ENCODE results near the gene WDR26.

Gene WDR26

DNA sequence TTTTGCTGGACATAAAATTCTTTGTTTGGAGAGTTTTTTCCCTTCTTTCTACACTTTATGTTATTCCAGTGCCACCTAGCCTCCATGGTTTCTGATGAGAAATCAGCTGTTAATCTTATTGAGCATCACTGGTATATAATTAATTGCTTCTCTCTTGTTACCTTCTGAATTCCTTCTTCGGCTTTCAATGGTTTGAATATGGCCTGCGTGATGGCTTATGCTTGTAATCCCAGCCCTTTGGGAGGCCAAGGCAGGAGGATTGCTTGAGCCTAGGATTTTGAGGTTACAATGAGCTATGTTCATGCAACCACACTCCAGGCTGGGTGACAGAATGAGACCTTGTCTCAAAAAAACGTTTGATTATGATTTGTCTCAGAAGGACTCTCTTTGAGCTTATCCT lies 90.9 kb downstream of the WDR26 start:
- no peak for DNase-seq

DNA sequence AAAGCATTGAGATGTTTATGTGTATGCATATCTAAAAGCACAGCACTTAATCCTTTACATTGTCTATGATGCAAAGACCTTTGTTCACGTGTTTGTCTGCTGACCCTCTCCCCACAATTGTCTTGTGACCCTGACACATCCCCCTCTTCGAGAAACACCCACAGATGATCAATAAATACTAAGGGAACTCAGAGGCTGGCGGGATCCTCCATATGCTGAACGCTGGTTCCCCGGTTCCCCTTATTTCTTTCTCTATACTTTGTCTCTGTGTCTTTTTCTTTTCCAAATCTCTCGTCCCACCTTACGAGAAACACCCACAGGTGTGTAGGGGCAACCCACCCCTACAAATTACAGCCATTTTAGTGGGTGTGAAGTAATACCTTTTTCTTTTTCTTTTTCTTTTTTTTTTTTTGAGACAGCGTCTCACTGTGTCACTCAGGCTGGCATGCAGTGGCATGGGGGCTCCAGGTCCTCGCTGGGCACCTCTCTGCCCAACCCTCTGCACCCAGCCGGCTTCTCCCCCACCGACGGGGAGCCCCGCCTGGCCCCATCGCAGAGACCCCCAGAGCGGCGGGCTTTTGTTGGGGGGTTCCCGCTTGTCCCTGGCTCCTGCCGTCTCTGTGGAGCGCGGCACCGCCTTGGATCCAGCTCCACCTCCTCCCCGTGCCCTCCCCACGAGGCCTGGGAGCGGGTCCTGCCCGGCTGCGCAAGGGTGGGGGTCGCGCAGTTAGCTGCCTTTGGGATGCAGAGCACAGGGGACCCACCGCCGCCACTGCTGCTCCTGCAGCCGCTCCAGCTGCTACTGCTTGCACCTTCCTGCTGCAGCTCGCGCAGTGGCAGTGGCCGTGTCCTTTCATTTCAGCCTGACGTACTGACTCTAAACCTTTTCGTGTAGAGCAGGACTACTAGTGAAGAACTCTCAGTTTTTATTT lies 93.9 kb downstream of the WDR26 start:
- DNase-seq: peak; percentile 7 to 20

DNA sequence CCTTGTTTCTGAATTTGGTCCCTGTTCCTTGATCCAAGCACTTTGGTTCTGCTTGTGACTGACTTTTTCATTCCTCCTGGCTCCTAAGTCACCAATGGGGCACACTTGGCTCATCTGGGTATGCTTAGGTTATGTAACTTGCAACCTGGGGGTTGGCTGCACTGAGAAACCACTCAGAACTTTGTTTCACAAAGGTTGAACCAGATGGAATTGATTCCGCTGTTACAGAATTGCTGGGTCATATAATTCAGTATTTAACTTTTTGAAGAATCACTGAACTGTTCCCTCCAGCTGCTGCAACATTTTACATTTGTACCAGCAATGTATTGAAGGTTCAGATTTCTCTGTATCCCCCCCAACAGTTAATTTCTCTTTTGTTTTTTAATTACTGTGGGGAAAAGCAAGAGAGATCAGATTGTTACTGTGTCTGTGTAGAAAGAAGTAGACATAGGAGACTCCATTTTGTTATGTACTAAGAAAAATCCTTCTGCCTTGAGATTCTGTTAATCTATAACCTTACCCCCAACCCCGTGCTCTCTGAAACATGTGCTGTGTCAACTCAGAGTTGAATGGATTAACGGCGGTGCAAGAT lies 95.1 kb downstream of the WDR26 start:
- no peak for DNase-seq

DNA sequence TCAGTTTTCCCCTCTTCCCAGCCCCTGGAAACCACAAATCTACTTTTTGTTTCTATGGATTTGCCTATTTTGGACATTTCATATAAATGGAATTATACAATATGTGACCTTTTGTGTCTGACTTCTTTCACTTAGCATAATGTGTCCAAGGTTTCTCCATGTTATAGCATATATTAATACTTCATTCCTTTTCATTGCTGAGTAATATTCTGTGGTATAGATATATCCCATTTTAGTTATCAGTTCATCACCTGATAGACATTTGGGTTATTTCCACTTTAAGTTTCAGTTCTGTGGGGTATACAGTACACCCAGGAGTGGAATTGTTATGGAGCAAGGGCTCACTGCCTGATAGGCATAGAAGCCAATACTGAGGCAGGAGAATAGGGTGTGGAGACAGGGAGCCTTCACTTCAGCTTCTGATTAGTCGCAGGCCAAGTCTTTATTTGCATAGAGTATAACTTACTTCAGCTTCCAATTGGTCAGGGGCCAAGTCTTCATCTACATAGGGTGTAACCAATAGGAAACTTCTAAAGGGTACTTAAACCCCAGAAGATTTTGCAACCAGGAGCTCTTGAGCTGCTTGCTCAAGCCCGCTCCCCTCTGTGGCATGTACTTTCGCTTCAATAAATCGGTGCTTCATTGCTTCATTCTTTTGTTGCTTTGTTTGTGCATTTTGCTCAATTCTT lies 96.3 kb downstream of the WDR26 start:
- DNase-seq: no peak

Measured in stimulated activated CD4-positive, alpha-beta T cell treated with anti-CD3 and anti-CD28 coated beads, Interleukin-4, amount 100 ng/mL, for 4 hours (primary cell).